T-helper 2 cell (primary cell): ENCODE data around the gene DSC3.

ENCODE experiments used
- DNase-seq, 5 experiments: peaks; one replicate each; pipeline versions ENCODE4 v3.0.0 to v3.0.0-alpha.2; 2012 to 2022

DSC3 gene

DNA sequence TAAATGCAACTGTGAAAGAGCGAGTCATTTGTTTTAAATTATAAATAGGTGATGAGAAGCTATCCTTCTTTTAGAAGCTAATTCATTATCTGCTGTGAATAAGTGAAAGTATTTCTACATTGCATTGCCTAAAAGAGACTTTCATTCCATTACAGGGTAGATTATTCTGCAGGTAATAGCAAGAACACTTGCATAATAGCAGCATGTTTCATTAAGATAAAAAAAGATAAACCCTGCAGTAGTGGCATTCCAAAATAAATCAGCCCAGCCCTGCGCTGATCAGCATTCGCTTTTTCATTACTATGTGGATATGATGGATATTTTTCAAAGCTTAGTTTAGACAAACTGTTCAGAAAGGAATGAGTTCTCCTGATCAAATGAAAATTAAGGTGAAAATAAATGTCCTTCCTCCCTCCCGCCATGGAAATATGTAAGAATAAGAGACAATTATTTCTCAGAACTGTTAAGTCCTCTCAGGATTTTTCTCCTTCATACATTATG is 72.8 kb downstream of the DSC3 start:
- no peak for DNase-seq

DNA sequence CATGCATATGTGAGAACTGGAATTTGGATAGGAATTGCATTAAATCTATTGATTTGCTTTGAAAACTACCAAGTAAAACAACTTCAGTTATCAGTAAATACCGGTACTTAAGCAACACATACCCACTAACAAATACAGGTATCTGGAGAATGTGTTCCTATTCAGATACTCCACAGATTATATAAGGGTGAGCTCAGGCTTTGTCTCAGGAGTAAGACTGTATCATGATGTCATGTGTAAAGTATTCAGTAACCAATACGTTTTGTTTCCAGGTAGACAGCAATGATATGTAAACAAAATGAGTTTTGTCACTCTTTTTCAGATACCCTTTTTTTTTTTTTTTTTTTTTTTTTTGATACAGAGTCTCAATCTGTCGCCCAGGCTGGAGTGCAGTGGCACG is 74.8 kb downstream of the DSC3 start:
- no peak for DNase-seq

DNA sequence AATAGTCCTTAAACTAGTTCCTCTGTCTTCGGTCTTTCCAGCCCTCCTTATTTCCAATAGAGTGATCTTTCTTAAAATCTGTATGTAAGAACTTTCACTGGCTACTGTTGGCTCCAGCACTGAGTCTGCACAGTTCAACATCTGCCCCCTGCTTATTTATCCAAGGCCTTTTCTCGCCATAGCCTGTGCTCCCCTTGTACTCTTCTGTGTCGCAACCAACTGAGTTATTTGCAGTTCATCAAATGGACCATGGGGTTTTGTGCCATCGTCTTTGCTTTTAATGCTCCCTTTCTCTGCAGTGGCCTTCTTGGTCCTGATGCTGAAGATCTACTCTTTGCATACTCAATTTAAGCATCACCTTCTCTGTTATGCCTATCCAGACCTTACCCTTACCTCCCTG is 77.3 kb downstream of the DSC3 start:
- no peak for DNase-seq

- DNase-seq, result no peak
Measured at GRCh38 chr18:30960661-30961060, 81.9 kb downstream of the DSC3 start.

GRCh38 chr18:30957066-30957465 is 85.5 kb downstream of the DSC3 start:
- no peak for DNase-seq

DNA sequence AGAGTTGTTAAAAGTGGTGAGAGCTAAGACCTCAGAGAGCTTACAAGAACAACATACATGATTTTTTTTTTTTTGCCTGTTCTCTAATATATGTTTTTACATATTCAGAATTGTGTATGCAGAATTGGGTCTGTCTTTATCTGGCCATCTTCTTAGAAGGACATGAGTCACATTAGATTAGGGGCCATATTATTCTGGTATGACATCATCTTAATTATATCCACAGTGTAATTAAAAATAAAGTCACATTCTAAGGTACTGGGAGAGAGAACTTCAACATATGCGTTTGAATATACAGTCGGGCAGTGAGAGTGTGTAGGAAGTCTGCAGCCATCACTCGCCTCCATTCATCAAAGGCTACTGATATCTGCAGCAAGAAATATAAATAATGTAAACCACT is 88.3 kb downstream of the DSC3 start:
- no peak for DNase-seq

DNA sequence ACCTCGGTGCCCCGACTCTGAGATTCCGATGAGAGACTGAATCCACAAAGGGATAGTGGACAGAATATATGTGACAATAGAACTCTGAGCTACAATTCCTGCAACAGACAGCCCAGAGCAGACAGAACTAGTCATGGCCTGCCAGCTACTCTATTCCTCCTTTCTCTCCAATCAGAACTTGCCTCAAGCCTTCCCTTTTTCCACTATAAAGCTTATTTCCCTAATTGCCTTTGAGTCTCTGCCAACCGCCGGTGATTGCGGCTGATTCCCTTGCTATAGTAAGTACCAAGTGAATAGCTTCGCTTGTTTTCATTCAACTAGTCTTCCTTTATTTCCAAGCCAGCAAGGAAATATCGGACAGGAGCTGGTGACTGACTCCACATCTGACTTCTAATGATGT is 96.8 kb downstream of the DSC3 start:
- no peak for DNase-seq

DNA sequence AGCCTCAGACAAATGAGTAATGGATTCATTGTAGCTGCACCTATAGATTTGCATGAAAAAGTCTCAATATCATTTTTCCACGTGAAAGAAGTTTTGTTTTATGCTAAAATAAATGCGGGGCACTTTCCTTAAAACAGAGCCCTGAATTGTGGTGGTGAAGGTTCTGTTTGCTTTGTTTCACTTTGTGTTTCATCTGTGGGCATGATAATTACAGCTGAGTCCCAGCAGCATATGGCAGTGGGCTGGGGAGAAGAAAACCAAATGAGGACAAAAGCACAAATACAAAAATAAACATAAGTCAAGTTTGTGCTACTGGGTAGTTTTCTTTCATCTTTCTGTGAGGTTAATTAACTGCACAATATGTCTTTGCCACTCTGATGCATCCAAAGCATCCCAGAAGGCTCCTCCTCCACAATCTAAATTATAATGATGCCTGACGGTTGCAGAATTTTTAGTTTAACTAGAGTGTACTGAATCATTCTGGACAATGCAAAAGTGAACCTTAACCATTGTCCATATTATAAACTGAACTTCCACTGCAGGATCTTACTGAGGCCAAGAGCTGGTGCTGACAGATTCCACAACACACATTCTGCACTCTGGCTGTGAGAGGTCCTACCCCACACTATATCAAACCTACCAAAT is 97.6 kb downstream of the DSC3 start:
- DNase-seq, result no peak

DNA sequence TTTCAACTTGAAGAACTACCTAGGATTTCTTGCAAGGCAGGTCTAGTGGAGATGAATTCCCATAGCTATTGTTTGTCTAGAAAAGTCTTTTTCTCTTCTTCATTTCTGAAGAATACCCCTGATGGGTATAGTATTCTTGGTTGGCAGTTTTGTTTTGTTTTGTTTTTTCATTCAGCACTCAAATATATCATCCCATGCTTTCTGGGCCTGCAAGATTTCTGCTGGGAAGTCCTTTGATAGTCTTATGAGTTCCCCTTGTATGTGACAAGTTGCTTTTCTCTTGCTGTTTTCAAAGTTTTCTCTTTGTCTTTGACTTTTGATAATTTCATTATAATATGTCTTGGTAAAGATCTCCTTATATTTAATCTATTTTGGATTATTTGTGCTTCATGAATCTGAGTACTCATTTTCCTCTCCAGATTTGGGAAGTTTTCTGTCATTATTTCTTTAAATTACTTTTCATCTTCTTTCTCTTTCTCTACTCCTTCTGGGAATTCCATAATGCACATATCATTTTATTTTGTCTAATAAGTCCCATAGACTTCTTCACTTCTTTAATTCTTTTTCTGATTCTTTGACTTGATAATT is 101.5 kb downstream of the DSC3 start:
- no peak for DNase-seq
